ENCODE measurements around the gene MMP24OS.

GRCh38 chr20:35292504-35293285 is 14.8 kb upstream of the MMP24OS start:
- TF ChIP-seq CTCF (IDR thresholded peaks at IDR 0.05), result no peak
- TF ChIP-seq EP300 (IDR thresholded peaks at IDR 0.05), result no peak
- no peak for TF ChIP-seq POLR2AphosphoS5 (IDR thresholded peaks at IDR 0.05)

Data from gastroesophageal sphincter (tissue), 3 donors.